GM12873 (cell line): ENCODE measurements around the gene IL12RB1.

Experiments
- CTCF ChIP-seq: IDR thresholded peaks from 2 replicates; pipeline ENCODE4 v1.5.1; 2012; ENCODE audit warnings: low read depth, mild to moderate bottlenecking, moderate library complexity, low read length, control low read depth; ENCODE audit not compliant: insufficient read depth; ENCODE audit errors: missing control alignments

The IL12RB1 gene

GRCh38 chr19:18086590-18087138 is at the start of gene IL12RB1:
Gene IL12RB1, minus strand, starts transcription at chr19:18086934. Its CDS starts 111 bp downstream, at chr19:18086823.
- TF ChIP-seq CTCF = no peak

GRCh38 chr19:18135712-18136584 is 49.2 kb upstream of the IL12RB1 start:
- TF ChIP-seq CTCF = no peak

- no peak for TF ChIP-seq CTCF
Observed at GRCh38 chr19:18131841-18132596, 45.3 kb upstream of the IL12RB1 start.

GRCh38 chr19:18130523-18131242 is 43.9 kb upstream of the IL12RB1 start:
- TF ChIP-seq CTCF = no peak

- TF ChIP-seq CTCF = no peak
Observed at GRCh38 chr19:18128805-18129204, 42.1 kb upstream of the IL12RB1 start.

GRCh38 chr19:18128044-18128443 is 41.3 kb upstream of the IL12RB1 start:
- TF ChIP-seq CTCF = no peak

- TF ChIP-seq CTCF = no peak
Observed at GRCh38 chr19:18126097-18126496, 39.4 kb upstream of the IL12RB1 start.
